ENCODE results near the gene CIAO3.

CIAO3 gene

DNA sequence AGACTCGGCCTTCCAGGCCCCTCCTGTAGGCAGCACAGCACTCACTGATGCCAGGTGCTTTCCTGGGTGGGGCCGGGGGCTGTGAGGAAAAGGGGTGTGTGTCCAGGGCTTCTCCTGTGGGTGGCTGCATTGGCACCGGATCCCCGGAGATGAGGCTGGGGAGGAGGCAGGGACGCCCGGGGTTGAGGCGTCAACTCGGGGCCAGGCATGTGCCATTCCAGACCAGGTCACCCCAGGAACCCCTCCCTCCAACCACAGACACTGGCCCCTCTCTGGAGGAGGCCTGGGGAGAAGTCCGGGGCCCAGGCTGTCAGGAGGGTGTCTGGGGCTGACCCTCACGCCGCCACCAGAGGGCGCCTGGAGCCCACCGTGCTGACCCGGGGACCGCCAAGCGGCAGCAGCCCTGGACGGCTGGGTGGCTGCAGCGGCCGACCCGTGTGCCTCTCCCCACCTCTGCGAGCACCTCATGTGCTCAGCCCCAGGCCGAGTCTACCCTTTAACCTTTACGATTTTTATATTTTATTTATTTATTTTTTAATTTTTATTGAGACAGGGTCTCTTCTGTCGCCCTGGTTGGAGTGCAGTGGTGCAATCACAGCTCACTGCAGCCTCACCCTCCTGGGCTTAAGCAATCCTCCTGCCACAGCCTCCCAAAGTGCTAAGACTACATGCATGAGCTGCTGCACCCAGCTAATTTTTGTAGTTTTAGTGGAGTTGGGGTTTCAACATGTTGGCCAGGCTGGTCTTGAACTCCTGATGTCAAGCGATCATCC is 29.1 kb downstream of the CIAO3 start:
- DNase-seq (ENCODE audit: low read depth, low spot score), result peak; percentile 66

- DNase-seq (ENCODE audit: low read depth, low spot score), result no peak
These were observed 29.7 kb downstream of the CIAO3 start for GRCh38 chr16:711084-711483.

DNA sequence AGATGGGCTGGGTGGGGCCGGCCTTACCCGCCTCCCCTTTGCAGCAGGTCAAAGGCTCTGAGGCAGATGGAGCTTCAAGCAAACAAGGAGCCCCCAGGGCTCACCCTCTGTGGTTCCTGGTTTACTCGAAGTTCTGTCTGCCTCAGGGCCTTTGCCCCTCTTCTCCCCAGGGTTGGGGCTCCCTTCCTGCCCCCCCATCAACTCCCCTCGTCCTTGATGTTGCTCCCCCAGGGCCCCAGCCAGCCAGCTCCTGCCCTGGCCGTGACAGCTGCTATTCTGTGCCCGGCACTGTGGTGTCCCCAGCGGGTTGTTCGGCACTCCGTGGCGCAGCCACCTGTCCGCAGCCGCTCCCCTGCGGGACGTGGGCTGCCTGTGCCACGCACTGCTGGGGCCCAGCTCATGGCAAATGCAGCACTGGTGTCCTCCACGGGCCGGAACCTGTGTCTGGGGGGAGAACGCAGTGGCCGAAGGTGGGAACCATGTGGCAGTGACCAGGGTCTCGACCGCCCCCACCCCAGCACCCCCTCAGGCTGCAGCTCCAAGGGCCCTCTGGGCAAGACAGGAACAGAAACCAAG is 30.2 kb downstream of the CIAO3 start:
- no peak for DNase-seq (ENCODE audit: low read depth, low spot score)

GRCh38 chr16:709566-710499 is 31.0 kb downstream of the CIAO3 start:
- no peak for DNase-seq (ENCODE audit: low read depth, low spot score)

- no peak for DNase-seq (ENCODE audit: low read depth, low spot score)
These were observed 31.8 kb downstream of the CIAO3 start for GRCh38 chr16:708959-709358.

- no peak for DNase-seq (ENCODE audit: low read depth, low spot score)
These were observed 32.8 kb downstream of the CIAO3 start for GRCh38 chr16:708019-708418.

GRCh38 chr16:707062-707538 is 33.7 kb downstream of the CIAO3 start:
- no peak for DNase-seq (ENCODE audit: low read depth, low spot score)

DNA sequence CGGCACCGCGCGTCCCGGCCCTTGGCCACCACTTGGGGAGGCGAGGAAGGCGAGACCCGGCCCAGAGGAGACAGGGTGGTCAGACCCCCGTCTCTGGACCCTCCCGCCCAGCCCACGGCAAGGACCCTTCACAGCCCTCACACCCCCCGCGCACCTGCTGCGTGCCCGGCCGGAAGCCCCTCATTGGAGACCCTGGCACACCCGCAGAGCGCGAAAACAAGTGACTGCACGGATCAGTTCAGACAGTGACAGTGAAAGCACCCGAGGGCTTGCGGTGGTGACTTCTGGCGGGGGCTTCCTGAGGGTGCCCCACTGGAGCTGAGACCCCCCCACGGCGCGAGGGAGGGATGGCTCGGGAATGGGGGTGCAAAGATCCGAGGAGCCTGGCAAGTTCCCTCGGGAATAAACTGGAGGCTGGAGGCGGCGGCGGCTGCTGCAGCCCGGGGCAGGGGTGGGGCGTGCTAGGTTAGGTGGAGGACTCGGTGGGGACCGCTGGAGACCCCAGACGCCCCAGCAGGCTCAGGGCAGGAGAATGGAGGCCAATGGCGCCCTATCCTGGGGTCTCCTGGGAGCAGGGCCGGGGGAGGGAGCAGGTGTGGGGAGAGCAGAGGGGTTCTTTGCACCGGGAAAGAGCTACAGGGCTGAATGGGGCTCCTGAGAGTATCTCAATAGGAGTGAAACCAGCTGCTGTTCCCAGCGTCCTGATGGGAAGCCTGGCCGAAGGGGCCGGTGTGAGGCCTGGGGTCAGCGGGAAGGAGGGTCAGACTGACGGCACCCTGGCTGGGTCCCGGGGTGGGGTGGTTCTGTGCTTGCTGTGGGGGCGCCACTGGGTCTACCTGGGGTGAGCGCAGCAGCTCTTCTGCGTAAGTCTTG is 34.4 kb downstream of the CIAO3 start:
- no peak for DNase-seq (ENCODE audit: low read depth, low spot score)

DNA sequence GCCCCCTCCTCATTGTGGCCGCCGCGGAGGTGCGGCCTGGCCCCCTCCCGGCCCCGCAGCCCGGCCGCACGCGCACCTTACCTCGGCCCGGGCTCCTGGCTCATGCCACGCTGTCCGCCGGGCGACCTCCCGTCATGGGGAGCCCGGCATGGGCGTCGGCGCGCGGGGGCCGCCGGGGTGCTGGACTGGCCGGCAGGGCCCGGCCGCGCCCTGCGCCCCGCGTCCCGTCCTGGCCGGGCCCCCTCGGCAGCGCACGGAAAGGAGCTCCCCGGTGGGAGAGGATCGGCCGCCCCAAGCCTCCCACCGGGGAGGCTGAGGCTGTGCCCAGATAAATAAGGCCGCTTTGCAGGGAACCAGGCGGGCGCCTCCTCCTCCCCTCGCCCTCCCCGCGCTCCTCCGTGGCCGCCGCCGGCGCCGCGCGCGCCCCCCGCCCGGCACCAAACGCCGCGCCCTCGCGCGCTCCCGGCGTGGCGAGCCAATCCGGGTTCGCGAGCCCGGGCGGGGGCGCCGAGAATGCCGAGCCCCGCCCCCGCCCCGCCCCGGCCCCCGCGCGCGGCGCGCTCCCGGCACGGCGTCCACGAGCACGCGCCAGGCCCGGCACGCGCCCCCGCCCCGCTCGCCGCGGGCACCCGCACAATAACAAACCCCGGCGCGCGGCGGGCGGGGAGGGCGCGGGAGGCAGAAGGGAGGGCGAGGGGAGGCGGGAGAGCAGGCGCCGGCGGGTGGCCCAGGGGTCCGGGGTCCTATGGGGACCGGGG is 35.2 kb downstream of the CIAO3 start, which contains the start of gene FBXL16:
TSS of gene FBXL16 (minus strand) at position 371 of the 758 bp plus-strand sequence. CDS start 8,396 bp downstream, outside the sequence.
- DNase-seq (ENCODE audit: low read depth, low spot score), result no peak

DNA sequence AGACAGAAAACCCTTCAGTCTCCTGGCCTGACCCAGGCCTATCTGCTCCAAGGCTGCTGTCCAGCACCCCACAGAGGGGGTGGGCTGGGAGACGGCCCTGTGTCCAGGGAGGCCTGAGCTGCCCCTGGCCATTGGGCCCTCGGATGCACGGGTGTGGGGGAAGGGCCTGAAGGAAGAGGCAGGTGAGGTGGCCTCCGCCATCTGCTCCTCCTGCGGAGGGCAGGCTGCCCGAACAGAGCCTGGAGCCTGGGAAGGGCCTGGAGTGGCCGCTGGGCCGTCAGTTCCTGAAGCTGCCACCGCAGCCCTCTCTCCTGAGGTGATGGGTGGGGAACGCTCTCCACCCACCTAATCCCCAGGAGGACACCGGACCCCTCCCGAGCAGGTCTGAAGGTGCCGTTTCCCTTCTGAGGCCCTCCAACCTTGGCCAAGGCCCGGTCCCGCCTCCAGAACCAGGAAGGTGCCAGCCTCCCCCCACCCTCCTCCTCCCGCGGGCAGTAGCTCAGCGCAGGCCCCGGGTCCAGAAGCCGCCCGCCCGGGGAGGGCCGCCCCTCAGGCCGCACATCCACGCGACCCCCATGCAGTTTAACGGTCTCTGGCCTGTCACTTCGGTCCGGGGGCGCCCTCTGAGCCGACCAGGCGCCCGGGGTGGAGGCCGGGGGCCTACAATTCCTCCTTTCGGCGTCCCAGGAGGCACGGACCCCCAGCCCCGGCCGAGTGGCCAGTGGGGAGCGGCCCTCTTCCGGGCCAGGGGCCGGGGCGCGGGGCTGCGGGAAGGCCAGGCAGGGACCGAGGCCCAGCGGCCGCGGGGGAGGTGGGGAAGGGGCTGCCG is 36.0 kb downstream of the CIAO3 start:
- no peak for DNase-seq (ENCODE audit: low read depth, low spot score)

DNA sequence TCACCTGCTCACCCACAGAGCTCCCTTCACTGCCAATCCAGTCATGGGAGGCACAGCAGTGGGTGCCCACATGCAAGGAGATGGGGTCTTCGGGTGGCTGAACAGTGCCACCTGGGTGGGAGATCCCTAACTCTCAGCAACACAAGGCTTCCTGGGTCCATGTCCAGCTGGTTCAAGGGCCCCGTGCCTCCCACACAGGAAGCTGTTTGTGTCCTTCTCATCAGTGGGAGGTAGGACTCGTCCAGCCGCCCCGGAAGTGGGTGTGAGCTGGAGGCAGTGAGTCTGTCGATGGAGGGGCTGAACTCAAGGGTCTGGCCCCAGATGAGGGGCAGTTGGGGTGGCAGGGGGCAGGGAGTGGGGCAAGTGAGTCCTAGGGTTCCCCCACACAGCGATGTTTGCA is 36.8 kb downstream of the CIAO3 start:
- DNase-seq (ENCODE audit: low read depth, low spot score), result no peak

- no peak for DNase-seq (ENCODE audit: low read depth, low spot score)
These were observed 37.4 kb downstream of the CIAO3 start for GRCh38 chr16:703406-703805.

GRCh38 chr16:702341-702740 is 38.5 kb downstream of the CIAO3 start:
- DNase-seq (ENCODE audit: low read depth, low spot score), result no peak

- DNase-seq (ENCODE audit: low read depth, low spot score), result no peak
These were observed 39.9 kb downstream of the CIAO3 start for GRCh38 chr16:700684-701584.

GRCh38 chr16:698911-699671 is 41.7 kb downstream of the CIAO3 start:
- DNase-seq (ENCODE audit: low read depth, low spot score), result no peak

GRCh38 chr16:695355-696089 is 45.3 kb downstream of the CIAO3 start:
- DNase-seq (ENCODE audit: low read depth, low spot score), result no peak

DNA sequence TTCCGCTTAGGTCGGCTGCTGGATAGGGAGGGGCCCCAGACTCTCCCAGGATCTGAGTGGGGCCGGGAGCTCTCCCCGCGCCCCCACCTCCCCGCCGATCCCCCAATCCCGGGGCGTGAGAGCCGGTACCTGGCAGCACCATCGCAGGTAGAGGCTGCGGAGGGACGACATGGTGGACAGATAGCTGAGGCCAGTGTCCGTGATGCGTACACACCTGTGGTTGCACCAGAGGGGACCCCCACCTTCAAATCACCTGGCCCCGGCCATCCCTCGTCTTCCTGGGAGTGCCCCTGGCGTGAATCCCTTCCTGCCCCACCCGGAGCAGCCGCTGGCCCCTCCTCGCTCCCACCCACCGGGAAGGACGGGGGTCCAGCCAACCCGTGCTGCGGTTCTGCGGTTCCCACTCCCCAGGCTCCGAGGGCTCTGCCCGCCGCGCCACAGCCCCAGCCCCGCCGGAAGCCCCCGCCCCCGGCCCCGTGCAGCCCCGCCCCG is 45.9 kb downstream of the CIAO3 start:
- no peak for DNase-seq (ENCODE audit: low read depth, low spot score)

All from activated naive CD8-positive, alpha-beta T cell treated with anti-CD3 and anti-CD28 coated beads, Interleukin-2, amount 50 U/mL, for 16 hours (primary cell).